GM18868 (cell line): ENCODE data around the gene ZP4.

ENCODE experiments used
- ATAC-seq: cut with Tn5 transposase; IDR thresholded peaks from one replicate; pipeline ENCODE4 v1.9.1; 2021; ENCODE audit warnings: mild to moderate bottlenecking, moderate library complexity; ENCODE audit not compliant: unreplicated experiment

The ZP4 gene

DNA sequence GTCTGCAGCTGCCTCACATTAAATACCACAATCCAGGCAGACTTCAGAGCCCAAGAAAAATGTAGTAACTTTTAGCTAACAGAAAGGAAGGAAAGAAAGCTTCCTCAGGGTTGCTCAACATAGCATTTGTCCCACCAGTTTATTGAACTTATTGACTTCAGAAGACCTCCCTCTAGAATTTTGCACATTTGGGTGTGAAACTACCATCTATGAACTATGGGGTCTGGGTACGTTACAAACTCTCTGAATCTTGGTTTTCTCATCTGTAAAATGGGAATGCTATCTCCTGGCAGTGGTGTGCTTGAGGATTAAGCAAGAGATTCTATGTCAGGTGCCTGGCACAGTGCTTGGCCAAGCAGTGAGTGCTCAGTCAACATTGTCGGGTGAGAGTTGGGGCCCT, at the start of gene ZP4:
ZP4 (minus strand) TSS at position 101 of the 400 bp plus-strand sequence. CDS start 287 bp downstream, outside the sequence.
- ATAC-seq, result no peak

GRCh38 chr1:237938553-237938952, 47.8 kb upstream of the ZP4 start:
- ATAC-seq, result no peak

GRCh38 chr1:237938068-237938467, 47.3 kb upstream of the ZP4 start:
- ATAC-seq, result no peak

DNA sequence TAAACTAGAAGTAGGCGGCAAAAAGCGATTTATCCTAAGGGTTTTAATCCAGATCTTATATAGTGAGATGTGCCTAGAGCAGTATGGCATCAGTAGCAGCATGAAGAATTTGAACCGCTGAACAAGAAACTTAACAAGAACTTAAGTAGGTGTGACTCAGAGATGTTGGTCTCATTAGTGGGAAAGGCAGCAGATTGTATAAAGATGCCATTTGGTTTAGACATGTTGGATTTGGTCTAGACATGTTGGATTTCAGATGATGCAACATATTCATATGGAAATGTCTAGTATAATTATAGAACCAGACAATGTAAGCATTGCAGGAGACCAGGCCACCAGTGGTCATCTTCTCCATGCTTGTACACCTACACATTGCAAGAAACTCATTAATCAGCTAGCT, 42.1 kb upstream of the ZP4 start:
- ATAC-seq, result no peak

DNA sequence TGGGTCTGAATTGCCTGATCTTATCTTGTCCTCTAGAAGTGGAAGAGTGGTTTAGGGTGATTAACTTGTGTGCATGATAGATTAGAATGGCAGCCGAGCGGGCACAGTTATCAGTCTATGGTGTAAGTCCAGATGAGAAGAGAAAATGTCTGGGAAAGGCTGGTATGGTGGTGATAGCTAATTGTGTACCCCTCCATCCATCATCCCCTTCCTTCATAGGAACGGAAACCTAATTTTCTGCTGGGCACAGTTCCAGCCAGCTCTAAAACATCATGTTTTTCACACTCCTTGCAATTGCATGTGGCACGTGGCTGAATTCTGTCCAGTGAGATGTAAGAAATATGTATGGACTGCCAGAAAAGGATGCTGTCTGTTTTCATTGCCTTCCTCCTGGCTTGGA, 40.9 kb upstream of the ZP4 start:
- no peak for ATAC-seq

GRCh38 chr1:237927198-237927597, 36.5 kb upstream of the ZP4 start:
- ATAC-seq, result no peak

- ATAC-seq, result no peak
Measured at GRCh38 chr1:237921306-237921705, 30.6 kb upstream of the ZP4 start.

DNA sequence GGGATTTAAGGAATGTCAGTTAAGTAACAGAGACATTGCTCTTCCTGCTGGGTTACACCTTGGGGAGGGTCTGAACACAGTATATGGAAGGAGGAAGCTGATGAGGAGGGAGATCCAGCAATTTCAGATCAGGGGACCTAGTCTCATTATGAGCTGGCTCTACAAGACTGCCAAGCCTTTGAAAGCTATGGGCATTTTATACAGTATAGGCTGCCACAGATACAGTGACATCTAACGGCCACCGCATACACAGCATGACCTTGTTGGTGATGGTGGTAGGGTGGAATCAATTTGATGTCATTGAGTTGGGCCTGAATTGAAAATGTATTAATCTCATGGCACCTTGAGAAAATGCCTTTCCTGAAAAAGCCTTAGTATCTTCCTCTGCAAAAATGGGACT, 22.6 kb upstream of the ZP4 start:
- ATAC-seq, result no peak

GRCh38 chr1:237911911-237912310, 21.2 kb upstream of the ZP4 start:
- no peak for ATAC-seq

GRCh38 chr1:237910834-237911233, 20.1 kb upstream of the ZP4 start:
- ATAC-seq, result no peak

DNA sequence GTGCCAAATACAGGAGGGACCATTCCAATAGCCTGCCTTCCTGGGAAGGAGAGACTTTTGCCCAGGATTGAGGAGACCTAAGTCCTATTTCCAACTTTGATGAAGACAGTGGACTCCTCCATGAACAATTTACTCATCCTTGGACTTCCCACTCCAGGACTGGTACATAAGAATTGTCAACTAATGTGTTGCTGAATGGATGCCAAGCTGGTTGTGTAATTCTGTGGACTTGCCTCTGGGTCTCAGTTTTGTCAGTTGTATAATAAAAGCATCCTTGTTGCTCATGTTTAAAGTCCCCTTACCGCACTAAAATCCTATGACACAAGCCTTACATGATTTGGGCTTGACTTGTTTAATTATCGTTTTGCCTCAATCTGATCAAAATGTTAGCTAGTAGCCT, 13.2 kb upstream of the ZP4 start:
- ATAC-seq, result no peak

GRCh38 chr1:237902960-237903743, 12.4 kb upstream of the ZP4 start:
- no peak for ATAC-seq

DNA sequence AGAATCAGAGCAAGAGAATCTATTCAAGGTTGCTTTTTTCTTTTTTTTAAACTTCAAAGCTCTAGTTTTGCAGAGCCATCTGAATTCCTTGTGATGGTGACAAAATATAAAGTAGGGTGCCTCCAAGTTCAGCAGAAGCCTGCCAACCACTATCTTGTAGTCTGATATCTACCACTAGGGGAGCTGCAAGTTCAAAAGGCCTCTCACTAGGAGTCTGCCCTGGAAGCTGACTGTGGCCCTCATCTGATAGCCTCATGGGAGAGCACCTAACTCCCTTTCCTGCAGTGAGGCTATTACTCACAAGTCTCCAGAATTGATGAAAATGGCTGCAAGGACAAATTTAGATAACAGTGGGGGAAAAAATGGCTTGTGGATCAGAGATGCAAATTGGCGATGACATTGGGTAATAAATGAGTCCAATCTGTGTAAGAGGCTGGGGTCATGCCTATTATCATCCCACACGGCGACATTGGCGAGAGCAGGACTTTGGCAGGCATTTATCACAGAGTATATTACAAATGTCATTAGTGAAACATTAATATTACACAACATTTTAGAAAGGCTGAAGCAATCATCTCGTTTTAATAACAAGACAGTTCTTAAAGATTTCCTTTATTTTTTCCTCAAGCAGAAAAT, 10.7 kb upstream of the ZP4 start:
- ATAC-seq, result peak; percentile 97

DNA sequence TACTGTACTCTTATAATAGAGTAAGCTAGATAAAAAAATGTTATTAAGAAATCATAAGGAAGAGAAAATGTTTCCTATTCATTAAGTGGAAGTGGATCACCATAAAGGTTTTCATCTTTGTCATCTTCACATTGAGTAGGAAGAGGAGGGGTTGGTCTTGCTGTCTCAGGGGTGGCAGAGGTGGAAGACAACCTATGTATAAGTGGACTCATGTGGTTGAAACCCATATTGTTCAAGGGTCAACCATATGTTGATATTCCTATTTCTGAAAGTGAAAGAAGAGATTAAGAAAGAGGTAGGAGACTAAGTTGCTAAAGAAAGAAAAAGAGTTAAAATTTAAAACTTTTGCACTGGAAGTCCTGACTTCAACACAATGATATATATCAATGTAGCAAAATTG, 4.9 kb upstream of the ZP4 start:
- ATAC-seq, result no peak

DNA sequence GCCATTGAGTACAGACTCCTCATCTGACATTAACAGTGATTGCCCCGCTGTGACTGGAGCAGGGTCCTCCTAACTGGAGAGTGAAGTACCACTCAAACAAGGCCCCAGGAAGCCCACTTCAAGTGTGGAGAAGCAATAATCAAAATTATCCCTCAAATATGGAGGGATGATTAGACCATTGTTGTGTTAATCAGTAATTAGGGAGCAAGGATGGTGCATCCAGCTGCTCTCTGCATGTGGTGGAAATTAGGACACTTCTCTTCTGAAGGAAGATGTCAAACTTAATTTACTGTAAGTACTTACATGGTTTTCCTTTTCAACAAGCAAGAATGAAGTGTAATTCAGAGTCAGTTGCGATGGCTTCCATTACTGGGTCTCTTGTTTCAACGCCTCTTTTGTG, 3.4 kb upstream of the ZP4 start:
- no peak for ATAC-seq

DNA sequence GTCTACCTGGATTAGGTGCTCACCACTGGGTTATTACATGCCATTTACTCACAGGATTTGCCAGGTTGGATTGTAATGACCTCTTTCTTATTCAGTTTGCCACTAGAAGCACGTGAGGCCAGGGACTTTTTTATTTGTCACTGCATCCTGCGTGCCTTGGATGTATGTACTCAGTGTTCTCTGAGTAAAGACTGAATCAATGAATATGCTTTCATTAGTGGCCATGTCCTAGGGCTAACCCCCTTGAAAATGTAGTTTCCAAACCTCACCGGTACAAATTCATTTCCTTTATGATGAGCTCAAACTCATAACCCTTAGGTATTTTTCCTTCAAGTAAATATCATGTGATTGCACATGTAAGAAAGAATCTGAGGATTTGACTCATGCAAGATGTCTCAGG, 1.3 kb upstream of the ZP4 start:
- no peak for ATAC-seq

DNA sequence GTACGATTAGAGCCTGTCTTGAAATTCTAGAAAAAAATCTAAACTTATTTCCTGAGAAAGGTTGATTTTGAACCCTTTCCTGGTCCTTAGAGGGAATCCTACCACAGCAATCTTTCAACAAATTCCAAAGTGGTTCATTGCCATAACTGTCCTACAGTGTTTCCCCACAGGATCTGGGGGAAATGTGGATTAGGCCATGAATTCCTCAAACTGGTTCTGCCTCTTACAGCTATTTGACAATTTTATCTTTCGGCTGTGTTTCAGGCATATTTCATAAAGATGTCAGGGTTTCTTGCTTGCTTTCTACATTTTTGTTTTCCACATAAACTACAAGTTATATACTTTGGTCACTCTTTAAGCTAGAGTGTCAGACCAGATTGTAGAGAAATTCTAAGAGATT, 544 bp upstream of the ZP4 start:
- no peak for ATAC-seq

DNA sequence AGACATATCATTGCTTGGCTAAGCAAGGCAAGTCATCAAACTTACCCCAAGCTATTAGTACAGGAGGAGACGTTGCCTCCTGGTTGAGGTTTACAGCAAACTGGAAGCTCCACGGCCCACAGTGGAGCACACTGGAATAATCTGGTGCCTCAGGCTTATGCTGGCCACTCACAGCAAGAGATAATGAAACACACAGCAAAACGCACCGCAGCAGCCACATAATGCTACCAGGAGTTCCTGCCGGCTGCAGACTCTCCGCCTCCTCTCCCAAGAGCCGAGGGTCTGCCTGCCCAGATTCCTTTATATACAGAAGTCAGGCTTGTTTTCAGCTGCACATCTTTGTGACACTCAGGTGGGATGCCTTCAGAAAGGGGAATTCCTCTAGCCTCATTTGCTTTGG, 306 bp downstream of the ZP4 start:
- ATAC-seq, result no peak

GRCh38 chr1:237888143-237888542, 2.6 kb downstream of the ZP4 start:
- ATAC-seq, result peak; percentile 76

DNA sequence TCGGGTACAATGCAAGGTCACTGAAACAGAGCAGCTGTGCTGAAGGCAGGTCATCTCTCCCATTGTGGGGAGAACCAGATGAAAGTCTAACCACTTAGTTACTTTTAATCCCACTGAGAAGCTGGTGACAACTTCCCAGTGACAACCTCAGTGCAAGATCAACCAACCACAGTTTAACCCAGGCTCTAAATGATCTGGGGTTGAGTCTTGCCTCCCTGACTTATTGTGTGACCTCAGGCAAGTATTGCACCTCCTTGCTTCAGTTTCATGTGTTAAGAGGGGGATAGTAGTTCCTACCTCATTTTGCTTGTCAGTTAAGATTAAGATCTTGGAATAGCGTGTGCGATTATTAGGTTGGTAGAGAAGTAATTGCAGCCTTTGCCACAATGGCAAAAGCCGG, 3.2 kb downstream of the ZP4 start:
- ATAC-seq, result no peak

GRCh38 chr1:237884237-237884636, 6.5 kb downstream of the ZP4 start:
- ATAC-seq, result no peak

DNA sequence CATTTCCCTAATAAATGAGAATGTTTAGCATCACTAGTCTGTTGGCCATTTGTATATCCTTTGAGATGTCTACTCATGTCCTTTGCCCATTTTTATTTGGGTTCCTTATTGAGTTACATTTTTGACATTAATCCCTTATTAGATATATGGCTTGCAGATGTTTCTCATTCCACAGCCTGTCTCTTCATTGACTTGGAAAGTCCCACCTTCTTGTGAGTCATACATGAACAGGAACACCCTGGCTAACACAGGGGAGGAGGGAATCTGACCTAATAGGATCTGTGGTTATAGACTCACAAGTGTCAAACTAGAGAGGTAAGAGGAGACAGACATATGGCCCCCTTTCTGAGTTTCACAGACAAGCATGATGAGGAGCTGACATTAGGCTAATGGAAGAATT, 11.5 kb downstream of the ZP4 start:
- ATAC-seq, result no peak

DNA sequence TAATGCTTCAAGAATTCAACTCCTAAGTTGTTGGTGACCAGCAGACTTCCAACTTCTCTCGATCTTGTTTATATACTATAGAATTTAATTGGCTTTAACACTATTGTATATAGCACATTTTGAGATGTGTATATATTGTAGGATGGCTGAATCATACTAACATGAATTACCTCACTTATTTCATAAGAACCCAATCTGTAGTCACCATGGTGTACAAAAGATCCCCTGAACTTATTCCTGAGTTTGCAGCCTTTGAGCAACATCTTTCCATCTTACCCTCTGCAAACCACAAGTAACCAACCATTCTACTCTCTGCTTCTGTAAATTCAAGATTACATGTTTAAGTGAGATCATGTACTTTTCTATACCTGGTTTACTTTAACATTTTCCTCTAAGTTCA, 12.3 kb downstream of the ZP4 start:
- ATAC-seq, result no peak
